Fibroblast of skin of right biceps (primary cell): ENCODE data around the gene TPI1.
"Not testable (repeated sequence)": the region's sequence is repeated elsewhere in the genome, so short reads cannot be mapped to it uniquely, and the experiment has no call there.

Experiments
- DNase-seq: peaks from one replicate; pipeline ENCODE4 v3.0.0-alpha.2; 2013

The TPI1 gene

DNA sequence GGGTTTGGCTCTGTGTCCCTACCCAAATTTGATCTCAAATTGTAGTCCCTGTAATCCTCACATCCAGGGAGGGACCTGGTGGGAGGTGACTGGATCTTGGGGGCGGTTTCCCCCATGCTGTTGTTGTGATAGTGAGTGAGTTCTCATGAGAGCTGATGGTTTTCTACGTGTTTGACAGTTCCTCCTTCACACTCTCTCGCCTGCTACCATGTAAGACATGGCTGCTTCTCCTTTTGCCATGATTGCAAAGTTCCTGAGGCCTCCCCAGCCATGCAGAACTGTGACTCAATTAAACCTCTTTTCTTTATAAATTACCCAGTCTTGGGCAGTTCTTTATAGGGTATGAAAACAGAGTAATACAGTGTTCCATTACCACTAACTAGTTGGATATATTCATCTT, 27.0 kb downstream of the TPI1 start:
- DNase-seq: no peak

DNA sequence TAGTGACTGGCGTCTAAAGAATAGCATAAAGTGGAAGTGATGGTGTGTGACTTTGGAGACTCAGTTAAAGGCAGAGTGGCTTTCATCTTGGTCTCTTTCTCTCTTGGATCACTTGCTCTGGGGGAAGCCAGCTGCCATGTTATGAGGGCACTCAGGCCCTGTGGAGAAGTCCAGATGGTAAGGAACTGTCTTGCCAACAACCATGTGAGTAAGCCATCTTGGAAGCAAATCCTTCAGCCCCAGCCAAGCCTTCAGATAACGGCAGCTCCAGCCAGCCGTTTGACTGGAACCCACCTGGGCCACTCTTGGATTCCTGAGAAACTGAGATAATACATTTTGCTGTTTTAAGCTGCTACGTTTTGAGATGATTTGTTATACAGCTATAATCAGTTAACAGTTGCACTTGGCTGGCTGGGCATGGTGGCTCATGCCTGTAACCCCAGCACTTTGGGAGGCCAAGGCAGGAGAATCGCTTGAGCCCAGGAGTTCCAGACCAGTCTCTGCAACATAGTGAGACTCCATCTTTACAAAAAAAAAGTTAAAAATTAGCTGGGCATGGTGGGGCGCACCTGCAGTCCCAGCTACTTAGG, 29.6 kb downstream of the TPI1 start:
- no peak for DNase-seq

DNA sequence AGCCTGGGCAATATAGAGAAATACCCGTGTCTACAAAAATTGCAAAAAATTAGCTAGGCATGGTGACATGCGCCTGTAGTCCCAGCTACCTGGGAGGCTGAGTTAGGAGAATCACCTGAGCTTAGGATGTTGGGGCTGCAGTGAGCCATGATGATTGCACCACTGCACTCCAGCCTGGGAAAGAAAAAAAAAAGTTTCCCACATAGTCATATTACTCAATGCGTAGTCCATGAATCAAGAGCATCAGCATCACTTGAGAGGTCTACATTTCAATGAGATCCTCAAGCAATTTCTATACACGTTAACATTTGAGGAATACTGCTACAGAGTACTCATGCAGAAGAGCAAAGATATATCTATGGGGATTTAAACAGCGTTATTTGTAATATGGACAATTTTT, 32.1 kb downstream of the TPI1 start:
- DNase-seq: no peak

DNA sequence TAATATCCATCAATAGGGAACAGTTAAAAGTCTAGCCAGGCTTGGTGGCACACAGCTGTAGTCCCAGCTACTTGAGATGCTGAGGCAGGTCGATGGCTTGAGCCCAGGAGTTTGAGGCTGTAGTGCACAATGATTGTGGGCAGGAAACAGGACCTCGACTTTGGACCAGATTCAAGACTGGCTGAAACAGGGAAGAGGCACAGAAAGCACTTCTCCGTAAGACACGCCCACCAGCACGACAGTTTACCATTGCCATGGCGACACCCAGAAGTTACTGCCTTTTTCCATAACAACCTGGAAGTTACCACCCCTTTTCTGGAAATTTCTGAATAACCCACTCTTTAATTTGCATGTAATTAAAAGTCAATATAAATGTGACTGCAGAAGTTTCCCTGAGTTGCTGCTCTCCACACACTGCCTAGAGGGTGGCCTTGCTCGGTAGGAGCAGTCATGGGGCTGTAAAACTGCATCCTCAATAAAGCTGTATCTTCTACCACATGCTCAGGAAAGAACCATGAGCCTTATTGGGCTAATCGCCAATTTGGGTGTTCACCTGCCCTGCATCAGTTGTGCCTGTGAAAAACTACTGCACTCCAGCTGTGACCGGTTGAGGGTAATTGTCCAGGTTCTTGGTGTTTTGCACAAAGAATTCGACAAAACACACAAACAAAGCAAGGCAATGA, 32.6 kb downstream of the TPI1 start:
- no peak for DNase-seq

DNA sequence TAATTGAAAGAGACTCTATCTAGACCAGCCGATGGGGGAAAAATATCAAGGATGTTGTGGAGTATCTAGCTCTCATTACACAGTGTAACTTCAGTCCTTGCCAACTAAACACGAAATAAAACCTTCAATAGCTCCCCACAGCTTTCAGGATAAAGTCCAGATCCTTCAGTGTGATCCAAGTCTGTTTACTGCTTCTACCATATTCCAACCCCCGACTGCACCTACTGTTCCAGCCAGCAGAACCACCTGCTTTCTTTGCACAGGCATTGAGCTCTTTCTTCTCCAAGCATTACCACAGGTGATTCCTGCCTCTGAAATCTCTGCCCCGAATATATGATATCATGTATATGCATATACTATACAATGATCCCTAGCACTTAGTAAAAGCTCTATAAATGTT, 35.1 kb downstream of the TPI1 start:
- DNase-seq: no peak

DNA sequence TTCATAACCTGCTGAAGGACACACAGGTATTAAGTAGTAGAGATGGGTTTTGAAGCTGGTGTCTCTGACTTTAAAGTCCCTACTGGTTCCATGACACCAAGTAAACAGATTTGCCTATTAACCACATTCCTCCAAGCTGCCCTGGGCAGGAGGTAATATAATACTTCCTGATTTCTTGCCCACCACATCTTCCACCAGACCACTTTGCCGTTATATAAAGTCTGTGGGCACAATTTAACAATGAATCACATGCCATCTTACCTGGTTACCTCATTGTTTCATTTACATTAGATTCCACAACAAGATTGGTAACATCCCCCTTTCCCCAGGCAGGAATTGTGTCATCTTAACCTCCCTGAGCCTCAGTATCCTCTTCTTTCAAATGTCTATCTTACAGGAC, 36.4 kb downstream of the TPI1 start:
- no peak for DNase-seq

DNA sequence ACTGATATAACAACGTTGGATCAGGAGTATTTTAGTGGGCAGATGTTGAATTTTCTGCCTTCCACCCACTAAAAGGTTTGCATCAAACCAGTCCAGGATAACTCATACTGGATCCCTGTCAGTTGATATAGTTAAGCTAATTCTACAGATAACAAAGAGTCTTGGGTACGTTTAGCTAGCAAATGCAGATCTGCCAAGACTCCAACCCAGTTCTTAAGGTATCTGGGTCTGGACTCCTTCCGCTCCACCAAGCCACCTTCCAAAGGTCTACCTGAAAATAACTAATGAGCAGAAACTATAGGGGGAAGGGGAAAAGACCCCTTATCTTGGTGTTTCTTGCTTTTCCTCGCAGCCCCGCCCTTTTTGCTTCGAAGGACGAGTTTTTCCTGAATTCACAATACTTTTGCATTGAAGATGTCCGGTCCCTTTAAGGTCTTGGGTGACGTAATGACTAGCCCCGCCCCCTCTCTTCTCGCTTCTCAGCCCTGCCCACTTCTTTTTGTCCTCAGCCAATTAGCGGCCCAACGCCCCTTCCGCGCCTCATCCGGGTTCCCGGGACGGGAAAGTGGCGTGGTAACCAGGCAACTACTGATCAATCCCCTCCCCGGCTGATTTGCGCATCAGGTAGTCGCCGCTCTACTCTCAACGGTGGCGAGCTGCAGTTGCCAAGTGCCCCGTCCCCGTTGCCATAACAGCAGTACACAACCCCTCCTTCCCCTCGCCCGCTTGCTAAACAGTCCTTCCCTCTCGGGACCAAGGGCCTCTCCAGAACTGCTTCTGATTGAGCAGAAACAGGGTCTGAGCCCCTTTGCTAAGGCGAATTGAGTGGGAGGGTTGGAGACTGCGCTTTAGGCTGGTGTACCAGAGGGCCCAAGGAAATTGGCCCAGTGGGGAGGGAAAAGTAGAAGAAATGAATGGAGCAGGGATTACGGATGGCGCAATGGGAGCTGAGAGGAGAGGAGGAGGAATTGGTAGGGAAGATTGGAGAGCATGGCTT, 37.2 kb downstream of the TPI1 start, which contains the start of gene LRRC23:
Gene LRRC23, plus strand, starts transcription at position 543 of the 997 bp plus-strand sequence. CDS start 812 bp downstream, outside the sequence.
- peak; percentile 96 for DNase-seq

DNA sequence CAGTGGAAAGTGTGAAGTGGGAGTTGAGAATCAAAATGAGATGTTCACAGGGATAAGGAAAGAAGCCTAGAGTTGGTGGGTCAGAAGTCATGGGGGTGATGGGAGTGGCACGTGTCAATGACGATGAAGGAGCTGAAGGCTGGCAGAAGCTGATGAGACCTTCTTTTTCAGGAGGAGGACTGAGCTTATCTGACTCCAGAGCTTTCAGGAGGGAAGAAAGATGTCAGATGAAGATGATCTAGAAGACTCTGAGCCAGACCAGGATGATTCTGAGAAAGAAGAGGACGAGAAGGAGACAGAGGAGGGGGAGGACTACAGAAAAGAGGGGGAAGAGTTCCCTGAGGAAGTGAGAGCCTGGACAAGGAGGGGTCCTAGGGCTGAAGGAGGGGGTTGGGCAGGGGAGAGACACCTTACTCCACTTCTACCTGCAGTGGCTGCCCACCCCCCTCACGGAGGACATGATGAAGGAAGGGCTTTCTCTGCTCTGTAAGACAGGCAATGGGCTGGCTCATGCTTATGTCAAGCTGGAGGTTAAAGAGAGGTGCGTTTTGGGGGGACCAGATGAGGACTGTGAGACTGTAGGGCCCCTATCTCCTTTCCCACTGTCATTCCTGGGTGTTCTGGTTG, 38.2 kb downstream of the TPI1 start:
- no peak for DNase-seq

DNA sequence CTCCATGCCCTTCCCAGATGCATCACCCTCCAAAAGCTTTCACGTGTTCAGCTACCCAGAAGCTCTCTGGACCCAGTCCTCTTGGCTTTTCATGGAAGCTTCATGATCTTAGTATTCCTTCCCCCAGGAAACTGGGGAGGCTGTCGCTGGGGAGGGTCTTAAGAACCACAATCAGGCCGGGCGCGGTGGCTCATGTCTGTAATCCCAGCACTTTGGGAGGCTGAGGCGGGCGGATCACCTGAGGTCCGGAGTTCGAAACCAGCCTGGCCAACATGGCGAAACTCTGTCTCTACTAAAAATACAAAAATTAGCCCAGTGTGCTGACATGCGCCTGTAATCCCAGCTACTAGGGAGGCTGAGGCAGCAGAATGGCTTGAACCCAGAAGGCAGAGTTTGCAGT, 40.8 kb downstream of the TPI1 start:
- DNase-seq: not testable (repeated sequence)

DNA sequence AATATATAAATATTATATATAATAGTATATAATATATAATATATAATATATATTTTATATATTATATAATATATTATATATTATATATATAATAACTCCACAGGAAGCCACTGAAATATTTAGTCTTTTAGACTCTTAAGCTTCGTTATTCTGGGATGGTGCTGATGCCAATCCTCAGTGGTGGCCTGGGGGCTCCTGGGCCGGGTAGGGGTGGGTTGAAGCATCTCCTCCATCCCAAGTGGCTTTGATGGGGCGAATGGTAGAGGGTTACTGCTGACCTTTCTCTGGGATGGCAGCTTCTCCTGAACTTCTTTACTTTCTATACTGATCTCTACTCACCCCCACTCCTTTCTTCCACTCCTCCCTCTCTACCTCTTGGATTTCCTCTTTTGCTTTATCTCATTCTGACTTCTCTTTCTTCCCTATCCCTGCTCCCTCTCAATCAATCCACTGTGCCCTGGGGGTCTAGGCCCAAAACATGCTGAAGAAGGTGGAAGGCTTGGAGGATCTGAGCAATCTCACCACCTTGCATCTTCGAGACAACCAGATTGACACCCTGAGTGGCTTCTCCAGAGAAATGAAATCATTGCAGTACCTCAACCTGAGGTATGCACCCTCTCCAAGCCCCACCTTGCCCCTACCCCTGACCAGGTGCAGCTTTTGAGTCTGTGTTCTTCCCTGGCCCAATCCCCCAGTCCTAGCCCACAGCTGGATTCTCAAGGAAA, 42.3 kb downstream of the TPI1 start:
- DNase-seq: no peak

DNA sequence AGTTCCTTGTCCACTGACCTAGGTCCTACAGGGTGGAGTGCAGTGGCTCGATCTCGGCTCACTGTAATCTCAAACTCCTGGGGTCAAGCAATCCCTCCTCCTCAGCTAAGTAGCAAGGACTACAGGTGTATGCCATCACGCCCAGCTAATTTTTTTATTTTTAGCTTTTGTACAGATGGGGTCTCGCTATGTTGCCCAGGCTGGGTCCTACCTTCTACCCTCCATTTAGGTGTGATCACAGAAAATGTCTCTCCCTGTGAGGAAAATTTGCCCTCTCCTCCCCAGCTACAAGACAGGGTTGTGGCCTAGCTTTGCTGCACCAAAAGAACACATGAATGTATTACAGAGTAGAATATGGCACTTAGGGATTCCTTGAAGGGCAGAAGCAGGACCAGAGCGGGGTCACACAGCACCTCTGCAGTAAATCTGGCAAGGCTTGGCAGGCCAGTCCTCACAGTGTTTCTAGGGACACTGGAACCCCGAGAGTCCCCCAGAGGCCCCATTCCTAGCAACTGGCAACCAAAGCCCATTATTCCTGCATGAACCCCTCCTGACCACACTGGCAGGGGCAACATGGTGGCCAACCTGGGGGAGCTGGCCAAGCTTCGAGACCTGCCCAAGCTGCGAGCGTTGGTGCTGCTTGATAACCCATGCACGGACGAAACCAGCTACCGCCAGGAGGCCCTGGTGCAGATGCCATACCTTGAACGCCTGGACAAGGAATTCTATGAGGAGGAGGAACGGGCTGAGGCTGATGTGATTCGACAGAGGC, 45.0 kb downstream of the TPI1 start:
- DNase-seq: no peak

DNA sequence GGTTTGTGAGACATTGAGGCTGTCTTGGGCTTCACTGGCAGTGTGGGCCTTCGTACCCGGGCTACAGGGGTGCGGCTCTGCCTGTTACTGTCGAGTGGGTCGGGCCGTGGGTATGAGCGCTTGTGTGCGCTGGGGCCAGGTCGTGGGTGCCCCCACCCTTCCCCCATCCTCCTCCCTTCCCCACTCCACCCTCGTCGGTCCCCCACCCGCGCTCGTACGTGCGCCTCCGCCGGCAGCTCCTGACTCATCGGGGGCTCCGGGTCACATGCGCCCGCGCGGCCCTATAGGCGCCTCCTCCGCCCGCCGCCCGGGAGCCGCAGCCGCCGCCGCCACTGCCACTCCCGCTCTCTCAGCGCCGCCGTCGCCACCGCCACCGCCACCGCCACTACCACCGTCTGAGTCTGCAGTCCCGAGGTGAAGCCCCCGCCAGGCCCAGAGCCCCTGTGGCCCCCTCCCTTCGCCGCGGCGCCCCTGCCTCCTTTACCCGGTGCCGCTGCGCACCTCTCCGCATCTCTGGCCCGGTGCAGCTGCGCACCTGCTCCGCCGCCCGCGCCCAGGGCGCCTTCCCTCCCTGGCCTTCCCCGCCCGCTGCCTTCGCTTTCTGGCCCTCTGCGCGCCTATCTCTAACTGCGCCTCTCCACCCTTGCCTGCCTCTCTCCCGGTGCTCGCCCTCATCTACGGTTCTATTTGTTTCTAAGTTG, 47.1 kb downstream of the TPI1 start, which contains the start of gene ENO2:
Gene ENO2, plus strand, starts transcription at position 335 of the 701 bp plus-strand sequence. CDS start 1,253 bp downstream, outside the sequence.
- DNase-seq: peak; percentile 80

DNA sequence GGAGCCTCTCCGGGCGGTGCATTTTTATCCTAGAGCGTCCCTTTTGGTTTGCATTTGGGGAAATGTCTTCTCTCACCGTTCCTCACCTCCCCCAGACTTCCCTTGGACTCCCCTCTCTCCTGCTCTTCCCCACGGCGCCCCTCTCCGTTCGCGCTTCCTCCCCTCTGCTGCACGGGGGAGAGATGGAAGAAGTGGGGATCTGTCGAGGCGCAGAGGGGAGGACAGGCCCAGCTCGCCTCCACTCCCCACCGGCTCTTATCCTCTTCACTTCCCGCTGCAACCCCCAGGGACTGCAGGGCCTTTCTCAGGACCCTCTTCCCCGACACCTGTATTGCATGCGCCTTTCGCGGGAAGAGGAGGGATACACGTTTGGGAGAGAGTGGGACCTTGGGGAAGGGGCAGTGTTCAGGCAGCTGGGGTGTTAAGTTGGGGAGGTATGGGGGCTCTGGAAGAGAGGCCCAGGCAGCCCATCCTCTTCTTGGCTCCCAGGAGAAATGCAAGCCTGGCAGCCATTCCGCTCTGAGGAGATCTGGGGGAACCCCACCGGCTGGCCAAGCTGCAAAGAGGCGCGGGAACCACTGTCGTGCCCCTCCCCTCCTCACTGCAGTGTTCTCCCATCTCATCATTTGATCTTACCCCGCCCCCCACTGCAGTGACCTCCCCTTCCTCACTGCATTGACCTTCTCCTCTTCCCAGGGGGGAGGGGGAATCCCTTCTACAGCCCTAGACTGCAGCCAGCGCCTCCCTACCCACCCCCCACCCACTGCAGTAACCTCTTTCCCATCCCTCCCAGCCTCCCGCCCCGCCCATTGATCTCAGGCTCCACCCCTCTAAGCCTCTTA, 47.8 kb downstream of the TPI1 start:
- DNase-seq: peak; percentile 42

DNA sequence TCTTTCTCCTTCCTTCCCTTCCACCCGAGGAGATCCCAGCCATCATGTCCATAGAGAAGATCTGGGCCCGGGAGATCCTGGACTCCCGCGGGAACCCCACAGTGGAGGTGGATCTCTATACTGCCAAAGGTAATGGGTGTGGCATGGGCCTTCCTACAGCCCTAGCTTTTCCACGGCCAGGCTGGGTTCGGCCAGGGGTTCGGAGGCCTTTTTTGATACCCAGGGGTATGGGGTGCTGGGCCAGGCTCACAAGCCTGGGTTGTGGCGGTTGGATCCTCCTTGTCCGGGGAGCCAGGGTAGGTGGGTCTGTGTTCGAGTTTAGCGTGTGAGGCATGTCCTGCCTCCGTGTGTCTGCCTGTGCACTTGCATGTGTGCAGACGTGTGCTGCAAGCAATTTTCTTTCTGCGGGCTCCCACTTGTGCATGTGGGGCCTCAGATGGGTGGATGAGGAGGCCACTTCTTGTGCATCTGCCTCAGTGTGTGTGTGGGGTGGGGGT, 48.5 kb downstream of the TPI1 start:
- no peak for DNase-seq

DNA sequence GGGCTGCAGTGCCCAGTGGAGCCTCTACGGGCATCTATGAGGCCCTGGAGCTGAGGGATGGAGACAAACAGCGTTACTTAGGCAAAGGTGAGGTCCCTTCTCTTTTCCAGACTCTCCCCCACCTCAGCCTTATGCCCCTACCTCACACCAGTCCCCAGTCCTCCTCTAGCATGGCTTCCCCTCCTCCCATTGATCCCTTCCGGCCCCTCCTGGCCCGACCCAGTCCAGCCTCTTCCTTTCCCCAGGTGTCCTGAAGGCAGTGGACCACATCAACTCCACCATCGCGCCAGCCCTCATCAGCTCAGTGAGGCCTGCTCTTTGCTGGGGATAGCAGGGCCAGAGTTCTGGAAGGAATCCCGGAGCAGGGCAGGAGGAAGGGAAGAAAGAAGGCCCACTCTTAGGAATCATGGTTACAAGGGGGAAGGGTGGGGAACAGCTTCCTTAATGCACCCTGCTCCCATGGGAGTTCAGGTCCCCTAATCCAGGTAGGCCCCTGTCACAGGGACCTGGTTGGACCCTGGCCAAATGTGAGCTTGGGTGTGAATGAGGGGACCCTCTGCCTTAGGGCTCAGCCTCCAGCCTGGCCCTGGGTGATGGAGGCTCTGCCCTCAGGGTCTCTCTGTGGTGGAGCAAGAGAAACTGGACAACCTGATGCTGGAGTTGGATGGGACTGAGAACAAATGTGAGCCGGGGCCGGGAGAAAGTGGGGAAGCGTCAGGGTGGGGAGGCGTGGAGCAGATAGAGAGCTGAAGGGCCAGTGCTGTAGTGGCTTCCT, 49.3 kb downstream of the TPI1 start:
- DNase-seq: no peak

DNA sequence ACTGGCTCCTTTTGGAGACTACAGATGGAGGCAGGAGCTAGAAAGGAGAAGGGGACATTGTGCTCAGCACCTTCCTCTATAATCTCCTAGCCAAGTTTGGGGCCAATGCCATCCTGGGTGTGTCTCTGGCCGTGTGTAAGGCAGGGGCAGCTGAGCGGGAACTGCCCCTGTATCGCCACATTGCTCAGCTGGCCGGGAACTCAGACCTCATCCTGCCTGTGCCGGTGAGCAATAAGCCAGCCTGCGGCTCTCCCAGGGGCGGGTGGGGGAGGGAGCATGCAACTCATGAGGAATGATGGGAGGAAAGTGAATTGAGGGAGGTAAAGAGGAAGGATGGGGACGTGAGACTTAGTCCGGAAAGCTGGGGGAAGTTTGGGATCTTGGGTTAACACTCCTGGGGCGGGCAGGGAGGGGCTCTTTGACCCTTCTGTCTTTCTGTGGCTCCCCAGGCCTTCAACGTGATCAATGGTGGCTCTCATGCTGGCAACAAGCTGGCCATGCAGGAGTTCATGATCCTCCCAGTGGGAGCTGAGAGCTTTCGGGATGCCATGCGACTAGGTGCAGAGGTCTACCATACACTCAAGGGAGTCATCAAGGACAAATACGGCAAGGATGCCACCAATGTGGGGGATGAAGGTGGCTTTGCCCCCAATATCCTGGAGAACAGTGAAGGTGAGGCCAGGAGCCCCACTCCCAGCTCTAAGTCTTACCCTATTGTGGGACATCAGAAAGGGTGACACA, 50.3 kb downstream of the TPI1 start:
- peak; percentile 69 for DNase-seq

DNA sequence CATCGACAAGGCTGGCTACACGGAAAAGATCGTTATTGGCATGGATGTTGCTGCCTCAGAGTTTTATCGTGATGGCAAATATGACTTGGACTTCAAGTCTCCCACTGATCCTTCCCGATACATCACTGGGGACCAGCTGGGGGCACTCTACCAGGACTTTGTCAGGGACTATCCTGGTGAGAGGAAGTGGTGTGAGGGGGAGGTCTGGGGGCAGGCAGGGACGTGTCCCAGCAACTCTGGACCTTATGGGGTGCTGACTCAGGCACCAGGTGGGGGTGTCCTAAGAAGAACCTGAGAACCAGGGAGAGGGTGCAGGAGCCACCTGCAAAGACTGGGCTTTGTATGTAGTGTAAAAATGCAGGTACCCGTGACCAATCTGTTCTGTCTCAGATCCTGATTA, 52.3 kb downstream of the TPI1 start:
- no peak for DNase-seq
